H9 (cell line): Measurements from ENCODE around the gene GLRX. TPM values are rescaled to one million over a fixed set of nuclear protein-coding genes. Genes with fewer than 3 reads are reported as not detected.

Experiments used
- DNase-seq: peaks from one replicate; pipeline ENCODE4 v3.0.0-alpha.2; 2017
- H2AFZ ChIP-seq: one replicate; pipeline ENCODE4 v1.6.1; 2013; ENCODE audit warnings: mild to moderate bottlenecking, low read length, control low read depth, moderate library complexity
- H2AK5ac ChIP-seq: 2 replicates; pipeline ENCODE4 v1.6.1; 2013; ENCODE audit warnings: low read length, control low read depth, mixed read lengths; ENCODE audit not compliant: insufficient read length
- H2BK120ac ChIP-seq: one replicate; pipeline ENCODE4 v1.6.1; 2013; ENCODE audit warnings: low read depth, mild to moderate bottlenecking, low read length, control low read depth, inconsistent platforms; ENCODE audit not compliant: poor library complexity, severe bottlenecking
- H2BK12ac ChIP-seq: 2 replicates; pipeline ENCODE4 v1.6.1; 2013; ENCODE audit warnings: low read length, control low read depth, mixed read lengths, low read depth; ENCODE audit not compliant: insufficient read length
- H2BK15ac ChIP-seq: 2 replicates; pipeline ENCODE4 v1.6.1; 2013; ENCODE audit warnings: low read depth, low read length, control low read depth
- H2BK20ac ChIP-seq: one replicate; pipeline ENCODE4 v1.6.1; 2013; ENCODE audit warnings: low read depth, mild to moderate bottlenecking, low read length, control low read depth, inconsistent platforms; ENCODE audit not compliant: poor library complexity, severe bottlenecking
- H2BK5ac ChIP-seq: 2 replicates; pipeline ENCODE4 v1.6.1; 2013; ENCODE audit warnings: low read length, control low read depth, mixed read lengths; ENCODE audit not compliant: insufficient read length
- H3K14ac ChIP-seq: 2 replicates; pipeline ENCODE4 v1.6.1; 2013; ENCODE audit warnings: low read length, control low read depth; ENCODE audit not compliant: insufficient read depth
- H3K18ac ChIP-seq: 2 replicates; pipeline ENCODE4 v1.6.1; 2013; ENCODE audit warnings: low read depth, mild to moderate bottlenecking, mixed read lengths, low read length, control low read depth; ENCODE audit not compliant: insufficient read length
- H3K23ac ChIP-seq: 2 replicates; pipeline ENCODE4 v1.6.1; 2013; ENCODE audit warnings: low read length, control low read depth, mixed read lengths, low read depth; ENCODE audit not compliant: insufficient read length
- H3K23me2 ChIP-seq: 2 replicates; pipeline ENCODE4 v1.6.1; 2013; ENCODE audit warnings: low read depth, mild to moderate bottlenecking, mixed read lengths, low read length, control low read depth; ENCODE audit not compliant: insufficient read length, poor library complexity, severe bottlenecking
- H3K27ac ChIP-seq: 2 replicates; pipeline ENCODE4 v1.5.1; 2013; ENCODE audit warnings: low read length, control low read depth, mixed read lengths, low read depth; ENCODE audit not compliant: insufficient read length
- H3K27me3 ChIP-seq: 2 replicates; pipeline ENCODE4 v1.6.1; 2013; ENCODE audit warnings: low read length, control low read depth, inconsistent platforms; ENCODE audit not compliant: insufficient read depth
- H3K4ac ChIP-seq: 2 replicates; pipeline ENCODE4 v1.6.1; 2013; ENCODE audit warnings: low read depth, mild to moderate bottlenecking, control low read depth, inconsistent platforms, low read length, moderate library complexity
- H3K4me1 ChIP-seq: 2 replicates; pipeline ENCODE4 v1.6.1; 2013; ENCODE audit warnings: low read length, control low read depth, inconsistent platforms; ENCODE audit not compliant: insufficient read depth
- H3K4me2 ChIP-seq: 2 replicates; pipeline ENCODE4 v1.6.1; 2013; ENCODE audit warnings: low read length, control low read depth, mixed read lengths; ENCODE audit not compliant: insufficient read length, insufficient read depth
- H3K56ac ChIP-seq: 2 replicates; pipeline ENCODE4 v1.6.1; 2013; ENCODE audit warnings: low read depth, mild to moderate bottlenecking, mixed read lengths, low read length, control low read depth; ENCODE audit not compliant: insufficient read length
- H3K79me1 ChIP-seq: 2 replicates; pipeline ENCODE4 v1.6.1; 2013; ENCODE audit warnings: low read depth, mild to moderate bottlenecking, moderate library complexity, low read length, control low read depth, inconsistent platforms; ENCODE audit not compliant: insufficient read depth, poor library complexity, severe bottlenecking
- H3K79me2 ChIP-seq: 2 replicates; pipeline ENCODE4 v1.6.1; 2013; ENCODE audit warnings: low read length, control low read depth, inconsistent platforms; ENCODE audit not compliant: insufficient read depth
- H3K9ac ChIP-seq: 2 replicates; pipeline ENCODE4 v1.6.1; 2013; ENCODE audit warnings: low read length, control low read depth, mixed read lengths; ENCODE audit not compliant: insufficient read length; ENCODE audit errors: extremely low read depth
- H3K9me3 ChIP-seq: one replicate; pipeline ENCODE4 v1.6.1; 2013; ENCODE audit warnings: low read depth, low read length, inconsistent platforms; ENCODE audit not compliant: control insufficient read depth
- H3T11ph ChIP-seq: one replicate; pipeline ENCODE4 v1.6.1; 2013; ENCODE audit warnings: mild to moderate bottlenecking, low read length, control low read depth, inconsistent platforms
- H4K20me1 ChIP-seq: one replicate; pipeline ENCODE4 v1.6.1; 2013; ENCODE audit not compliant: control insufficient read depth, insufficient read length, insufficient read depth
- H4K5ac ChIP-seq: 2 replicates; pipeline ENCODE4 v1.6.1; 2013; ENCODE audit warnings: low read depth, mild to moderate bottlenecking, mixed read lengths, low read length, control low read depth; ENCODE audit not compliant: insufficient read length
- H4K8ac ChIP-seq: replicated peaks from 2 replicates; pipeline ENCODE4 v1.6.1; 2013; ENCODE audit warnings: low read length, control low read depth, mixed read lengths, low read depth; ENCODE audit not compliant: insufficient read length
- H4K91ac ChIP-seq: 2 replicates; pipeline ENCODE4 v1.6.1; 2013; ENCODE audit warnings: low read depth, mild to moderate bottlenecking, moderate library complexity, mixed read lengths, low read length, control low read depth; ENCODE audit not compliant: insufficient read length
- H3K27ac Mint-ChIP-seq, 3 experiments: 2 replicates in 2 of 3; 3 replicates in 1 of 3; pipeline ENCODE4 v1.8.0; 2020 to 2021; ENCODE audit warnings: mixed read lengths in 3 of 3, mild to moderate bottlenecking in 1 of 3, moderate library complexity in 1 of 3
- H3K27me3 Mint-ChIP-seq: 2 replicates; pipeline ENCODE4 v1.8.0; 2021; ENCODE audit warnings: low read depth, mild to moderate bottlenecking, moderate library complexity, mixed read lengths
- H3K36me3 Mint-ChIP-seq, 3 experiments: 2 replicates in 2 of 3; 3 replicates in 1 of 3; pipeline ENCODE4 v1.8.0; 2020 to 2021; ENCODE audit warnings: low read depth in 3 of 3, mixed read lengths in 3 of 3; ENCODE audit not compliant: insufficient read depth in 1 of 3
- H3K4me1 Mint-ChIP-seq, 2 experiments: 2 replicates each; pipeline ENCODE4 v1.8.0; 2020; ENCODE audit warnings: mixed read lengths in 2 of 2
- H3K4me3 Mint-ChIP-seq, 2 experiments: 2 replicates in 1 of 2; 3 replicates in 1 of 2; pipeline ENCODE4 v1.8.0; 2020 to 2021; ENCODE audit warnings: mild to moderate bottlenecking in 2 of 2, mixed read lengths in 2 of 2, moderate library complexity in 1 of 2
- H3K9me3 Mint-ChIP-seq, 2 experiments: 2 replicates in 1 of 2; 3 replicates in 1 of 2; pipeline ENCODE4 v1.8.0; 2020; ENCODE audit warnings: mild to moderate bottlenecking in 2 of 2, mixed read lengths in 2 of 2, moderate library complexity in 1 of 2
- WGBS: extraction: QIAGEN DNeasy Blood & Tissue Kit; methylation state at CpG from one replicate; pipeline ENCODE4 v1.1.7; 2013; ENCODE audit warnings: missing lambda C conversion rate, low lambda C conversion rate, mixed read lengths; ENCODE audit not compliant: insufficient read length; ENCODE audit errors: extremely low coverage; 5-methylcytosine and 5-hydroxymethylcytosine counted together
- total RNA-seq: library from RNA; stranded (reverse); gene quantifications from 2 replicates; pipeline ENCODE4 v1.2.1, GENCODE V29; 2021
- TF ChIP-seq, protein P1 (sequence below): fragments of 200-600 bp; sonication (generic); conservative IDR thresholded peaks from 3 replicates; pipeline ENCODE4 v1.8.0; 2021; ENCODE audit warnings: antibody characterized with exemption, mild to moderate bottlenecking

GLRX gene
- total RNA-seq, 1 experiment from 2014 or later, result 13.8 TPM

DNA sequence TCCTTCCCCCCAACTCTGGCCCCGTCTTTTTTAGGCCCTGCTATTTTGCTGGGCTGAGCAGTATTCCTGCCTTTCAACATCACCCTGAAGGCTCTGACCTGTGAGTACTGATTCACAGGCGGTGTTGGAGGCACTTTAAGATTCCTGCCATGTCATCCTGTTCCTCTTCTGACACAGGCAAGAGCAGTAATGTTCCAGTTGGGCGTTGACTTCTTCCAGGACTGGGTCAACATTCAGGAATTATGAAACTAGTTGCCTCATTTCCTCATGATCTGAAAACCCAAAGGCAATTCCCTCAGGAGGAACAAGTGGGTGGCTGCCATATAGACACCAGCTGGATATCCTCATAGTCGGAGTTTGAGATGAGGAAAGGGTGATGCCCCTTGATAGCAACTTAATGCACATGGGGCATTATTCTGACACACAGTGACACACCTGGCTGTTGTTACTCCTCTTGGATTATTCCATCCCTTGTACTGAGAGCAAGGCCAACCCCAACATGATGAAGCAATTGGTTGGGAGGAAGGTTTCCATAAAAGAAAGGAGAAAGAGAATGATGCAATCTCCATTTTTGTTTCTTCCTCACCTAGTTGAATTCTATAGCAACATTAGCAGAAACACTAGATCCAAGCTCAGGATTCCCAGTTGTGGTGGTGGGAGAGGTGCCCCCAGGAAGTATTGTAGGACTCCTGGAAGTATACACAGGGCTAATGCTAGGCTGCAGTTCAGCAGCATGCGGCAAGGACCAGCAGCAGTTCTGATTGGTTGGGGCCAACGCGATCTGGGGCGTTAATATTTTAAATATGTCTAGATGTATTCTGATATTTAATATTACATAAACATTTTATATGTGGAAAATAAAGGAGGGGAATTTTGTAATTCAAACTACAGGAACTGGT is 19.6 kb upstream of the GLRX start:
- WGBS, result no CpG with 5 or more reads among the region's 8 CpGs
- Histone ChIP-seq H2BK15ac (no peak overlapping the region), H4K91ac (no peak overlapping the region), H3K56ac (no peak overlapping the region), H3K9me3 (no peaks in the 10 kb centered on the region), H4K8ac (no peak overlapping the region), H3K4ac (no peak overlapping the region), H2AK5ac (no peak overlapping the region), H4K20me1 (no peaks in the 10 kb centered on the region), H2BK5ac (no peak overlapping the region), H2BK12ac (no peak overlapping the region), H3K79me2 (no peaks in the 10 kb centered on the region), H3K27me3 (no peaks in the 10 kb centered on the region), H3K18ac (no peak overlapping the region), H2BK20ac (no peak overlapping the region), H3K14ac (no peak overlapping the region), H3T11ph (no peak overlapping the region), H3K23me2 (no peaks in the 10 kb centered on the region), H4K5ac (no peak overlapping the region), H3K4me1 (no peaks in the 10 kb centered on the region), H3K27ac (no peak overlapping the region), H2AFZ (no peak overlapping the region), H2BK120ac (no peak overlapping the region), H3K9ac (no peak overlapping the region), H3K23ac (no peak overlapping the region), H3K4me2 (no peak overlapping the region), H3K79me1 (no peaks in the 10 kb centered on the region)
- Mint-ChIP-seq H3K4me1 (0 out of 4 replicates have a peak, but pooled peaks cover 2 to 3% of the 10 kb centered on the region in 2 experiments), H3K4me3 (no peak overlapping the region), H3K9me3 (no peaks in the 10 kb centered on the region), H3K36me3 (no peaks in the 10 kb centered on the region), H3K27me3 (peaks cover 4% of the 10 kb centered on the region; the same call in 1 of the 2 replicates), H3K27ac (no peak overlapping the region)
- TF ChIP-seq, protein P1, sequence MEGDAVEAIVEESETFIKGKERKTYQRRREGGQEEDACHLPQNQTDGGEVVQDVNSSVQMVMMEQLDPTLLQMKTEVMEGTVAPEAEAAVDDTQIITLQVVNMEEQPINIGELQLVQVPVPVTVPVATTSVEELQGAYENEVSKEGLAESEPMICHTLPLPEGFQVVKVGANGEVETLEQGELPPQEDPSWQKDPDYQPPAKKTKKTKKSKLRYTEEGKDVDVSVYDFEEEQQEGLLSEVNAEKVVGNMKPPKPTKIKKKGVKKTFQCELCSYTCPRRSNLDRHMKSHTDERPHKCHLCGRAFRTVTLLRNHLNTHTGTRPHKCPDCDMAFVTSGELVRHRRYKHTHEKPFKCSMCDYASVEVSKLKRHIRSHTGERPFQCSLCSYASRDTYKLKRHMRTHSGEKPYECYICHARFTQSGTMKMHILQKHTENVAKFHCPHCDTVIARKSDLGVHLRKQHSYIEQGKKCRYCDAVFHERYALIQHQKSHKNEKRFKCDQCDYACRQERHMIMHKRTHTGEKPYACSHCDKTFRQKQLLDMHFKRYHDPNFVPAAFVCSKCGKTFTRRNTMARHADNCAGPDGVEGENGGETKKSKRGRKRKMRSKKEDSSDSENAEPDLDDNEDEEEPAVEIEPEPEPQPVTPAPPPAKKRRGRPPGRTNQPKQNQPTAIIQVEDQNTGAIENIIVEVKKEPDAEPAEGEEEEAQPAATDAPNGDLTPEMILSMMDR, result no peak
- DNase-seq, result no peak
